HG03571 (cell line): ENCODE data around the gene TOMM40L.

Experiments
- ATAC-seq: cut with Tn5 transposase; IDR thresholded peaks from one replicate; pipeline ENCODE4 v1.9.1; 2021; ENCODE audit not compliant: unreplicated experiment

The TOMM40L gene

DNA sequence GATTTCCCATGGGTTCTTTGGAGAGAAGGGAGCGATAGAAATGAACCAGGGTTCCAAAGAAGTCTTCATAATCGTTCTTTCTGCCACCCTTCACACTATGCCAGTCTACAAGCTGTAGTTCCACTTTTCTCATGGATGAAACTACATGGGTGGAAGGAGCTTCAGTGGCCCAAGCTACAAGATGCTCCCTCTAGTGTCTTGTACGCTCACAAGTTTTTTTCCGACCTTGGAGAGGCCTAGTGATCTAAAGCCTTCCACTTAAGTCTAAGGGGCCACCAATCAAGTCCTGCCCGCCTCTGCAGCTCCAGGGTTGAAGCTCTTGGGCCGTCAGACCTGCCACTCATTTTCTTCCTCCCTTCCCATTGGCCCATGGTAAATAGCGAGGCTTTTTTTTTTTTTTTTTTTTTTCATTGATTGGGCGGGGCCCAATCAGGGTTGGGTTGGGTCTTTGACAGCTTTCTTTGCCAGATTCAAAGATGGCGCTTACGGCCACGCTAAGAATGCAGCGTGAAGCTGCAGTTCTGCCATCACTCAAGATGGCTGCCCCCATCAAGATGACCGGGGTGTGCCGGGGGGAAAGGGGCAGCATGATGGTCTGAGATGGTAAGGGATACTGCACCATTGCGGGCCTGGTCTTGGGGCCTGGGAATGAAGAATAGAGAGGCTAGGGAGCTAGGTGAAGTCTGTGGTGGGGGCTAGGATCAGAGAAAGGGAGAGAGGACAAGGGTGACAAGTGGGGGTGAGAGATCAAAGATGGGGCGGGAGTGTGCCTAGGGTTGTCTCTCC lies at the start of gene TOMM40L:
Gene TOMM40L (plus strand): TSS at position 527 of the 786 bp plus-strand sequence. CDS start 430 bp downstream, outside the sequence.
- ATAC-seq, result peak; percentile 90

DNA sequence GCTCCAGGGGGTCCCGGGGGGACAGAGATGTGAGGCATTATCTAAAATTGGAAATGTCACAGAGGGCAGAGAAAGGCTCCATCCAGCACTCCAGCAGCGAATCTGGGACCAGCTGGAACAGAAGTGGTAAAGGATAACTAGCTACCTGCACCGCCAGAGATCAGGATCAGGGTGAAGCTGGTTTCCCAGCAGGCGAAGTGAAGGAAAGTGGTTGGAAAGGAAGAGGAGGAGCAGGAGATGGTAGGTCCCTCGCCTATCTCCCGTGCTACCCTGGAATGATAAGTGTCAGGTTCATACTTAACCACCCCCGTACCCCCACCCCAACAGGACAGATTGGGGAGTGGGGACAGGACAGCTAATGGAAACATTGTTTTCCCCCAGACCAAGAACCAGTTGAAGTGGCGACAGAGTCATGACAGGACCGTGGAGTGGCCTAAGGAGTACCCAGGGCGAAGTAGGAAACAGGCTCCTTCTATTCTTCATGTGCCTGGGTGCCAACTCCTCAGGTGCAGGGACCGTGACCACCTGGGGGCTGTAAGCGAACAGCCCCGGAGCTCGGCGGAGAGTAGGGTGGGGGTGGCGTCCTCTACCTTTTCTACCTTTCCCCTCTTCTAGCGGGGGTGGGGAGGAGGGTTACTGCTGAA lies 49.3 kb upstream of the TOMM40L start:
- ATAC-seq, result no peak

DNA sequence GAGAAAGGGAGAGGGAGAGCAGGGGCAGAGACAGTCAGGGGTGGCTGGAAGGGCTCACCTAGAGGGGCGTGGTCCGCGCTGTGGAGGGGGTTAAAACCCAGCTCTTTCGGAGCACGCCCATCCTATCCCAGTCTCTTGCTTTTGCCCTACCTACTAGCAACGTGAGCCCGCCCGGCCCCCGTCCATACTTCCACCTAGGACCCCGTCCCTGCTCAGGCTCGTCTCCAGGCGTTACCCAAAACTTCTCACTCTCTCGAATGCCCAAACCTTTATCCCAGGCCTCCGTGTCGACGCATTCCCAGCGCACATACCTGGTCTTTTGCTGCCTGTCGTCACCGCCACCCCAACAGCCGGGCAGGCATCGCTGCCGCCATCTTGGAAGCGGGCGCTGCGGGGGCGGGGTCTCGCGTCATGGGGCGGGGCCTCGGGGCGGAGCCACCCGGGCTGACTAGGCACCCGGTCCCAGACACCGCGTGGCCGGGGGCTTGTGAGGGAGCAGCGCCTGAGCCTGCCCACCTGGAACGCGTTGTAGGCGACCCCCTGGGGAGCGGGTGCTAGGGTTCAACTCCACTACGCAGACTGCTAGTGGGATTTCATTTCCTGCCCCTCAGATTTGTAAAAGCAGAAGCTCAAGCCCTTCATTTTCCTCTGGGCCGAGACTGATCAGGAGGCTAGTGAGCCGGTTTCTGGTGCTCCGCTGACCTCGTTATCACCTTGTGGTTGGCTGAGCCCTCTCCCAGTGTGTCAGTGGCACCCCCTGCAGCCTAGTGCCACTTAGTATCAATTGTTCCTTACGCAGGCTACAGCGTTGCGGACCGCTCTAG lies 48.5 kb upstream of the TOMM40L start, which contains the start of gene B4GALT3:
Gene B4GALT3 (minus strand): TSS at position 396 of the 824 bp plus-strand sequence. CDS start 1,447 bp downstream, outside the sequence.
- ATAC-seq, result peak; percentile 57

DNA sequence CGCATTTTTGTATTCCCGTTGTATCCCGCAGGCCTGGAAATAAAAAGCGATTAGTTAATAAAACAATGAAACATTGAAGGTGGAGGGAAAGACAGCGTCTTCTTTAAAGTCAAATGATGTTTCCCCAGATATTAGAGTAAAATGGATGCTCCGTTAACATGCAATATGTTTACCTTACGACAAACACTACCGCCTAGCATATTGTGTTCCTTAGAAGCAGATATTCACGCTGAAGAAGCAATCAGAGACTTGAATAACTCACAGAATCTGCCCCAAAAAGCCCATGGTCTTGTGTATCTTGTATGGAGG lies 48.0 kb upstream of the TOMM40L start:
- ATAC-seq, result no peak

DNA sequence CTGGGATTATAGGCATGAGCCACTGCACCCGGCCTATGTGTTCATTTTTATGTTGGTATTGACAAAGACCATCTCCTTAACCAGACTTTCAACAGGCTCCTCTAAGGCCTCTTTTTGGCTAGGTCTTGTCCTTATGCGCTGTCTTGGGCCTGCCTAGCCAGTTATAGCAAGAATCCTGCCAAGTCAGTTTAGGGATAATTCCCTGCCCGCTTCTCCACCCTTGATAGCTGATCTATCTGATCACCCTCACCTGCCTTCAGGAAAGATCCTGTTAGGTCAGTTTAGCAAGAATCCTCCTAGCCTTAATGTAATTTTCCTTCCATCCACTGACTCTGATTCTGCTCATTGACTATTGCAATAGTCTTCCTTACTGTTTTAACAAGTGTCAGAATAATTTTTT lies 46.2 kb upstream of the TOMM40L start:
- no peak for ATAC-seq

DNA sequence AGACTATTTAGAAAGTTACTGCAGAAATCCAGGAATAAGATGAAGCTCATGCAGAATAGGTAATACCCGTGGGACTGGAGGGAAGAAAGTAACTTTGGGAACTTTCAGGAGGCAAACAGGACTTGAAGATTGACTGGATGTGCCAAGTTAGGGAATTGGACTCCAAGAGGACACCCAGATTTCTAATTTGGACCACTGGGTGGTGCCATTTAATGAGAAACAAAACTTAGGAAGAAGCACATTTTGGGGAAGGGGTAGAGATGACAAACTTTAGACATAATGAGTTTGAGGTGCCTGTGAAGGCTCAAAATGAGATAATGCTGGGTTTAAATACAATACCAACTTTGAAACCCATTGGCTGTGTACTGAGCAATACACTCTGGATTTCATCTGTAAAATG lies 45.2 kb upstream of the TOMM40L start:
- no peak for ATAC-seq

DNA sequence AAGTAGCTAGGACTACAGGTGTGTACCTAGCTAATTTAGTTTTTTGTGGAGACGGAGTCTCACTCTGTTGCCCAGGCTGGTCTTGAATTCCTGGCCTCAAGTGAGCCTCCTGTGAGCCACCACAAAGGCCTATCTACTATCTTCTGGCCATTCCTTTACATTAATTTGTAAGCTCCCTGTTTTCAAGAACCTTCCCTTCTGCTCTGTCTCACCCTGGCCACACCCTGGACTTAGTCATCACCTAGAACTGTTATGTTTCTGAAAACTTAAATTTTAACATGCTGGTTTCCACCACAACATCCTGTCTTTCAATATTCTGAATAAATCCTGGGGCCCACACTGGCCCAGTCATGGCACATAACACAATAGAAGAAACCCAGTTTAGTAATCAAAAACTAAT lies 43.6 kb upstream of the TOMM40L start:
- no peak for ATAC-seq

DNA sequence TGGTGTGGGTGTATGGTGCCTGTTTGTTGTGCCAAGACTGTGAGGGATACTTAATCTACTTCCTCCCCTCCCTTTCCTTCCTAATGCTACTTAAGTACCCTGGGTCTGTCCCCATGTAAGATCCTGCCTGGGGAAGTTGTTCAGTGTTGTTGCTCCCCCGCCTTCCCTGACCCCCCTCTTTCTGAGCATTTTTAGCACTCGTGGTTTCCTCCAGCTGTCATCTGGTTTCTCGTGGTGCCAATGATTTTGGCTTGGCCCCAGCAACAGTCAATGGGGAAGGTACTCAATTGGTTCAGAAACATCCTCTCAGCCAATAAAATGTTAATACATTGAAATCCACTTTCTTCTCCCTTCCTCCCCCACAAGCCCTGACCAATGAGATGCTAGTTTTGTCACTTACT lies 40.6 kb upstream of the TOMM40L start:
- peak; percentile 52 for ATAC-seq

DNA sequence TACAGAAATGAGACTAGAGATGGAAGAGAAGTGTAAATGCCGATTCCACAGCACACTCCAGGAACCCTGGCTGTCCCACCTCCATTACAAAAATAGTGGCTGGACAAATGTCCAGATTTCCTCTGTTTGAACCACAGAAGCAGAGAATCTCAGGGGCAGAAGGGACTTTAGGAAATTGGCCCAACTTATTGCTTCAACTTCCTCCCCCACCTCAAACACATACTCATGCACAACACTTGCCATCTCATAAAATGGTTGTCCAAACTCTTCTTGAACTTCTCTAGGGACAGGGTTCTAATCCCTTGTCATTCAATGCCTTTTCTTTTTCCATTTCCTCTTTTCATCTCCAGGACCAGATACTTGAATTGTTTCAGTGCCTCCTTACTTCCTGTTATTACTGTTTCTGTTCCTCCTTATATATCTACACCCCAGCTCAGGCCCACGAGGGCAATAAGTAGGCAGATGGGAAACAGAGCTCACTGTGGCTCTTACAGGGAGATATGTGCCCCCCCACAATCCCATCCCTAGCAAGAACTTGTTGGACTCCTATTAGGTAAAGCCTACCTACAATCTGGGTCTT lies 40.0 kb upstream of the TOMM40L start:
- ATAC-seq, result peak; percentile 29

DNA sequence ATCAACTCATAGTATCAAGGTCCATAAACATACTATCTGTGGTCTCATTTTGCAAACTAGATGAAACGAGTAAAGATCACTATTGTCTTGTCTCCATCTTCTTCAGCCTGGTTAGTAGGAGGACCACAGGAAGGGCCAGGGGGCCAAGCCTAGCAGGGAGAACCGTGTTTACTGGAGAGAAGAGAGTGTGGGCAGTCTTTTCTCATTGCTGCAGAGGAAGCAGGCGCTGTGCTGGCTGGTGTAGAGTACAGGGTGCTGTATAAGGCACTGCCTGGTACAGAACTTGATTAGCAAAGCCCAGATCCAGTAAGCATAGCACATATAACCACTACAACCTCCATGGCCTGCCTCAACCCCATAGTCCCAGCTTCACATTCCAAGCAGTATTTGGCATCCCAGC lies 38.5 kb upstream of the TOMM40L start:
- no peak for ATAC-seq

DNA sequence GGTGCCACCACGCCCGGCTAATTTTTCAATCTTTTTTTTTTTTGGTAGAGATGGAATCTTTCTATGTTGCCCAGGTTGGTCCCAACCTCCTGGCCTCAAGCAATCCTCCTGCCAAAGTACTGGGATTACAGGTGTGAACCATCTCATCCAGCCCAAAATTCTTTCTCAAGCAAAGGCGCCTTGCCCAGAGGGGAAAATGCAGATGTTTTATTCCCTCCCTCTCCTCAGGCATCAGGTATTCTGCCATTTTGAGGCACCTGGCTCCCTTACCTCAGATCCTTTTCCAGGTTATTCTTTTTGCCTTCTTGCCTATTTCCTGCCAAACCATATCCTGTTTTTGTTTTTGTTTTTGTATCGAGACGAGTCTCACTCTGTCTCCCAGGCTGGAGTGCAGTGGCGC lies 37.5 kb upstream of the TOMM40L start:
- no peak for ATAC-seq

DNA sequence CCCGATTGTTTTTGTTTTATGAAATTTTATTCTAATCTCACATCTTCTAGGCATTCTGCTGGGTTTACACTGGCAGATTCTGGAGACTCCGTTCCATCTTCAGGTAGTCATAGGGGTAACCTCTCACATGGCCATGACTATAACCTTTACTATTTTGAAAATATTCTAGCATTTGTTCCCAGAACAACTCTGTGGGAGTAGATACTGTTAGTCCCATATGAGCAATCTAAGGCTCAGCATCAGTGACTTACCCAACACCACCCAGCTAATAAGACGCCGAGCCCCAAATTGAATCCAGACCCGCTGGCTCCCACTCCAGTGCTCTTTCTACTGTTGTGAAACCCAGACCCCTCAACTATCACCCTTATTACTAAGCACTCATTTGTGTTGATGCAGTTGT lies 36.8 kb upstream of the TOMM40L start:
- no peak for ATAC-seq

DNA sequence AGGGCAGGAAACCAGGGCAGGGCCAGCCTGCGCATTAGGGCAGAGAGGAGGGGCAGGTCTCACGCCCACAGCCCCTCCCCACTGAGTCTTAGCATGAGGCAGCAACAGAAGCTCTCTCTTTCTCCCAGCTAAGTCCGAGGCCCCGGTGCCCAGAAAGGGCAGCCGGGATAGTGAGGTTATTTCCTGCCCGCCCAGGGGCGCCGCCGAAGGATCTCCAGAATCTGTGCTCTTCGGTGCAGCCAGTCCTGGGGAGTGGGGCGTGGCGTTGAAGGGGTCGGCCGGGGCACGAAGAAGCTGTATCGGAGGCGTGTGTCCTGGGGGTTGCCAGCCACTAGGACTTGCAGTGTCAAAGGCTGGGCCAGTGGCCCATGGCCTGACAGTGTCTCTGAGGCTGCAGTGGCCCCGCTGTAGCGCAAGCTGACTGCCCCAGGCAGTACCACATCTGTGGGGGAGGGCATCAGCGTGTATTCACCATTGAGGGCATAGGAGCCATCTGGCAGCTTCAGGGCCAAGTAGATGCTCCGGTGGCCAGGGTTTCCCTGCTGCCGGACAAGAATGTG lies 34.8 kb upstream of the TOMM40L start:
- no peak for ATAC-seq

DNA sequence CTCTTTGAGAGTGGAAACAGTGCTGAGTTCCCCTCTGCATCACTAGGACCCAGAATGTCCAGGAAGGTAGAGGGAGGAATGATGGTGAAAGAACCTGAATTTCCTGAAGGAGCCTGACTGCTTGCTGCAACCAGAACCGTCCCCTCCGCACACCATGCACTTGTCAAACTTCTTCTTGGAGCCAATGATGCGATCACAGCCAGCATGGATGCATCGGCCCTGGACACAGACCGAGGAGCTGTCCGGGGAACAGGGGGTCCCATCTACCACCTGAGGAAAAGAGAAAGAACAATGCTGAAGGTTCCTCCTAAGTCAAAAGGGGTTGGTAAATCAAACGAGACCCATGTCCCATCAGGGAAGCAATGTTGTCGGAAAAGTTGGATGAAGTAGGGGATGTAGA lies 33.9 kb upstream of the TOMM40L start:
- ATAC-seq, result no peak

DNA sequence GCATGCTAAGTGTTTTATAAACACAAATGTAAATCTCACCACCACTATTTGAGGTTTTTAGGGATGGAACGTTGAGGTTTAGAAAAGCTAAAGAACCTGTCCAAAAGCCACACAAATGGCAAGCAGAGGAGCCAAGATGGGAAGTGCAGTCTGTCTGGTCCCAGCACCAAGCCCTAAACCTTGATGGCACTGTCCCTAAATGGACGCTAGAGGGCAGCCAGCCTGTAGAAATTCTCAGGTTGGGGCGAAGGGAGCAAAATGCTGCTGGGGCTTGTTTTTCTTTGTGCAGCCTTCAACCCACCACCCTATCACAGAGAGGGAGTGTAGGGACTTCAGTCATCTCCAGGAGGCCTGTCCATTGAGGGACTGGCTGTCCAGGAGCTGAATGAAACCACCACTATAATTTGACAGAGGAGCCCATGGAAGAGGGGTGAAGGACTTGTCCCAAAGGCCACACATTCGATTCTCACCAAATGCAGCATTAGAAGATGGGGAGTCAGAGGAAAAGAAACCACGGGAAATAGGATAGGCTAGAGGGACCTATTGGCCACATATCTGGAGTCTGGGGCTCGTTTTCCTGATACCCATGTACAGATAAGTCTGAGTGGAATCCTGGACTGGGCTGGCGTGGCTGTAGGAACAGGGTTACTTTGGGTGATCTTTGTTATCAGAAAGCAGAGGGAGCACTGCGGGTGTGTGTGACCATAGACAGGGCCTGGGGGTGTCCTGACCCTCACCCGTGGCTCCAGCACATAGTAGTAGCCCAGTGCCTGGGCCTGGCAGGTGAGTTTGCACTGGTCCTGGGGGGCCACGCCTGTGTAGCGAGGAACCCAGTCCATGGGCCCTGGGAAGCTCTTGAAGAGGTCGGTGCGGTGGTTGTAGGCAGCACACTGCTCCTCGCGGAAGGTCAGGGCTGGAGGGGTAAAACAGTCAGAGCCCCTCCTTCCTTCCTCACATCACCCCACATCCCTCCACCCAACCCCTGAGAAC lies 33.1 kb upstream of the TOMM40L start:
- ATAC-seq, result no peak

DNA sequence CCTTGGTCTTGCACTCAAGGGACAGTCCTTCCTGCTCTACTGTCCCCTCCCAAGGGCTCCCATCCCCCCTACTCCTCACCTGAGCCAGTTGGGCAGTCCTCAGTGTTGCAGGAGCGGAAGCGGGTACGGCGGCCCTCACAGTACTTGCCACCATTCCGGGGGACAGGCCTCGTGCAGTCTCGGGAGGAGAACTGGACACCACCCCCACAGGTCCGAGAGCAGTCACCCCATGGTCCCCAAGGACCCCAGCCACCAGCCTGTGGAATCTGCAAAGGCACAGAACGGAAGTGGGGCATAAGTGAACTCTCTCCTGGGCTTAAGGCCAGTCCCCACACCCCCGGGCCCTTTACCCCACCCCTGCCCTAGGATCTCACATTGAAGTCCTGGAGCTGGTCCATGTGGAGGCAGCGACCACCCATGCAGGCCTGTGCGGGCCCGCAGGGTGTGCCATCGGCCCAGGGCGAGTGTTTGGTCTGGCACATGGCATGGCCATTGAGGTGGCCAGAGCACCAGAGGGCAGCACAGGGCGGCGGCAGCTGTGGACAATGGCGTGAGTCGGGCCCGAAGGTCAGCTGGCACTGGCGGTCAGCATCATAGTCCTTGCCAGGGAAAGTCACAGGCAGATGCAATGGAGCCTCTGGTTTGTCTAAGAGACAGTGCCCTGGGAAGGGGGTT lies 32.2 kb upstream of the TOMM40L start:
- ATAC-seq, result no peak

DNA sequence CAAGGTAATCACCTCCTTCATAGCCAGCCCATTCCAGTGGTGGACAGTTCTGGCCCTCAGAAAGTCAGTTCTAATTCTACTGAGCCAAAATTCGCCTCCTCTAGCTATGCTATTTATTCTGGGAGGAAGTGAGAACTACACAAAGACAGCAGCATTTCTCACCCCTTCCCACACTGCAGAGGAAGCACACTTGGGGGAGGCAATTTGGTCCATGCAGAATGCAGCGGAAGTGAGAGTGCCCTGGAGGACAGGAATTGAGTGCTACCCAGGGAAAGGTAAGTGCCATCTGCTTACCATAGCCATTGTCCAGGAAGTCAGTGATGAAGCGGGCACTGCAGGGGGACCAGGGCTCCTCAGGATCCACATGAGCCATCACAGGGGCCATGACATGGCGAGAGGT lies 30.7 kb upstream of the TOMM40L start:
- ATAC-seq, result no peak

DNA sequence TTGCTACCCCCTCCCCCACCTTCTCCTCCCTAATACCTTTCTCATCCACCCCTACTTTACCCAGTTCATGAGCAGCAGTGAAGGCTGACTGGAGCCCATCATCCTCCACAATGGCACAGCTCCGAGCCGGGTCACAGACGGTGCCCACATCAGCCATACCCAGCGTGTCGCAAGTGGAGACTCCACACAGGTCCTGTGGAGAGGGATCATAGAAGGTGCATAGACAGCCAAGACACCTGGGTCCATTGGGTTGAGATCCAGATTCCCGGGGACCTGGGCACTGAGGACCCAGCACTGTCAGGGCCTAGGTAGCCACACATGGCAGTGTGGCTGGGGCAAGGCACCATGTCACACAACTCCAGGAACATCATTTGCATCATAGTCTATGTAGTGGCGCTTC lies 29.7 kb upstream of the TOMM40L start:
- no peak for ATAC-seq
